Measurements from ENCODE around the gene LRFN3.
"Not testable (repeated sequence)": the region's sequence is repeated elsewhere in the genome, so short reads cannot be mapped to it uniquely, and the experiment has no call there.

LRFN3 gene

GRCh38 chr19:35908973-35909683 lies 27.0 kb upstream of the LRFN3 start:
- no peak overlapping the region for H3K23ac ChIP-seq (ENCODE audit: low read length)
- no peak overlapping the region for H4K12ac ChIP-seq (ENCODE audit: low read depth, low read length)
- no peak overlapping the region for H2BK12ac ChIP-seq (ENCODE audit: low read length)
- H3K36me3 ChIP-seq (ENCODE audit: control insufficient read depth in 1 of 2, insufficient read depth in 2 of 2, low read length in 2 of 2) = no peaks in the 10 kb centered on the region
- no peak overlapping the region for H3K4me3 ChIP-seq (ENCODE audit: low read depth, low read length)
- H4K8ac ChIP-seq (ENCODE audit: low read depth, low read length) = no peak overlapping the region
- no peak overlapping the region for H2AFZ ChIP-seq (ENCODE audit: insufficient read depth, low read length, poor library complexity)
- no peaks in the 10 kb centered on the region for H3K4me1 ChIP-seq (ENCODE audit: control insufficient read depth in 1 of 2, insufficient read depth in 2 of 2, low read length in 2 of 2)
- H3K4ac ChIP-seq (ENCODE audit: low read depth, low read length) = no peak overlapping the region
- H3K4me2 ChIP-seq (ENCODE audit: low read length) = no peak overlapping the region
- DNase-seq = peak; percentile 29 to 46
- H2BK5ac ChIP-seq (ENCODE audit: low read depth, low read length, poor library complexity) = no peak overlapping the region
- H2BK120ac ChIP-seq (ENCODE audit: insufficient read depth, low read length, poor library complexity) = no peak overlapping the region
- no peaks in the 10 kb centered on the region for H3K79me1 ChIP-seq (ENCODE audit: low read length)
- H3K27ac ChIP-seq (ENCODE audit: low read depth, low read length) = no peak overlapping the region
- no peaks in the 10 kb centered on the region for H3K9me3 ChIP-seq (ENCODE audit: insufficient read depth, low read depth, low read length)
- WGBS (ENCODE audit: extremely low coverage, insufficient coverage, insufficient read length) = no CpG with 5 or more reads among the region's 10 CpGs
- no peak overlapping the region for H3K18ac ChIP-seq (ENCODE audit: low read length)
- H3K79me2 ChIP-seq (ENCODE audit: control insufficient read depth, insufficient read depth, low read length, poor library complexity) = no peaks in the 10 kb centered on the region
- no peak overlapping the region for H3K9ac ChIP-seq (ENCODE audit: low read length)
- no peaks in the 10 kb centered on the region for H3K27me3 ChIP-seq (ENCODE audit: insufficient read depth, low read length)
- H3K14ac ChIP-seq (ENCODE audit: low read length) = no peak overlapping the region
- no peak overlapping the region for H4K91ac ChIP-seq (ENCODE audit: low read depth, low read length)
- H2AK5ac ChIP-seq (ENCODE audit: low read length) = no peak overlapping the region

GRCh38 chr19:35909684-35910035 lies 26.5 kb upstream of the LRFN3 start:
- H3K79me1 ChIP-seq (ENCODE audit: low read length) = no peaks in the 10 kb centered on the region
- H2AFZ ChIP-seq (ENCODE audit: insufficient read depth, low read length, poor library complexity) = no peak overlapping the region
- H3K27ac ChIP-seq (ENCODE audit: low read depth, low read length) = no peak overlapping the region
- no peak overlapping the region for H3K23ac ChIP-seq (ENCODE audit: low read length)
- H3K14ac ChIP-seq (ENCODE audit: low read length) = no peak overlapping the region
- H2BK5ac ChIP-seq (ENCODE audit: low read depth, low read length, poor library complexity) = no peak overlapping the region
- no peaks in the 10 kb centered on the region for H3K27me3 ChIP-seq (ENCODE audit: insufficient read depth, low read length)
- no peaks in the 10 kb centered on the region for H3K4me1 ChIP-seq (ENCODE audit: control insufficient read depth in 1 of 2, insufficient read depth in 2 of 2, low read length in 2 of 2)
- H3K18ac ChIP-seq (ENCODE audit: low read length) = no peak overlapping the region
- no peak overlapping the region for H2BK120ac ChIP-seq (ENCODE audit: insufficient read depth, low read length, poor library complexity)
- no peak overlapping the region for H2AK5ac ChIP-seq (ENCODE audit: low read length)
- H4K91ac ChIP-seq (ENCODE audit: low read depth, low read length) = no peak overlapping the region
- no peak overlapping the region for H3K9ac ChIP-seq (ENCODE audit: low read length)
- H4K12ac ChIP-seq (ENCODE audit: low read depth, low read length) = no peak overlapping the region
- H3K36me3 ChIP-seq (ENCODE audit: control insufficient read depth in 1 of 2, insufficient read depth in 2 of 2, low read length in 2 of 2) = no peaks in the 10 kb centered on the region
- H3K4me3 ChIP-seq (ENCODE audit: low read depth, low read length) = no peak overlapping the region
- no peak overlapping the region for H3K4me2 ChIP-seq (ENCODE audit: low read length)
- no peaks in the 10 kb centered on the region for H3K9me3 ChIP-seq (ENCODE audit: insufficient read depth, low read depth, low read length)
- no peak for DNase-seq
- no CpG with 5 or more reads among the region's 6 CpGs for WGBS (ENCODE audit: extremely low coverage, insufficient coverage, insufficient read length)
- H2BK12ac ChIP-seq (ENCODE audit: low read length) = no peak overlapping the region
- no peak overlapping the region for H3K4ac ChIP-seq (ENCODE audit: low read depth, low read length)
- H4K8ac ChIP-seq (ENCODE audit: low read depth, low read length) = no peak overlapping the region
- no peaks in the 10 kb centered on the region for H3K79me2 ChIP-seq (ENCODE audit: control insufficient read depth, insufficient read depth, low read length, poor library complexity)

GRCh38 chr19:35910355-35910754 lies 25.8 kb upstream of the LRFN3 start:
- H3K9me3 ChIP-seq (ENCODE audit: insufficient read depth, low read depth, low read length); H3K4me1 ChIP-seq (ENCODE audit: control insufficient read depth in 1 of 2, insufficient read depth in 2 of 2, low read length in 2 of 2); H3K9ac ChIP-seq (ENCODE audit: low read length); H2BK120ac ChIP-seq (ENCODE audit: insufficient read depth, low read length, poor library complexity); H3K27me3 ChIP-seq (ENCODE audit: insufficient read depth, low read length); H2BK5ac ChIP-seq (ENCODE audit: low read depth, low read length, poor library complexity); H2AFZ ChIP-seq (ENCODE audit: insufficient read depth, low read length, poor library complexity); H3K14ac ChIP-seq (ENCODE audit: low read length); H3K79me2 ChIP-seq (ENCODE audit: control insufficient read depth, insufficient read depth, low read length, poor library complexity); H4K91ac ChIP-seq (ENCODE audit: low read depth, low read length); H3K18ac ChIP-seq (ENCODE audit: low read length); H3K36me3 ChIP-seq (ENCODE audit: control insufficient read depth in 1 of 2, insufficient read depth in 2 of 2, low read length in 2 of 2); H3K4me3 ChIP-seq (ENCODE audit: low read depth, low read length); H3K4me2 ChIP-seq (ENCODE audit: low read length); H2BK12ac ChIP-seq (ENCODE audit: low read length); H4K12ac ChIP-seq (ENCODE audit: low read depth, low read length); DNase-seq; H3K23ac ChIP-seq (ENCODE audit: low read length); H4K8ac ChIP-seq (ENCODE audit: low read depth, low read length); H3K27ac ChIP-seq (ENCODE audit: low read depth, low read length); H2AK5ac ChIP-seq (ENCODE audit: low read length); H3K4ac ChIP-seq (ENCODE audit: low read depth, low read length); H3K79me1 ChIP-seq (ENCODE audit: low read length): not testable (repeated sequence)
- WGBS (ENCODE audit: extremely low coverage, insufficient coverage, insufficient read length) = no CpG with 5 or more reads among the region's 14 CpGs

GRCh38 chr19:35911173-35911572 lies 25.0 kb upstream of the LRFN3 start:
- Histone ChIP-seq H3K4ac (ENCODE audit: low read depth, low read length) (no peak overlapping the region), H3K79me2 (ENCODE audit: control insufficient read depth, insufficient read depth, low read length, poor library complexity) (no peaks in the 10 kb centered on the region), H3K9me3 (ENCODE audit: insufficient read depth, low read depth, low read length) (no peaks in the 10 kb centered on the region), H4K12ac (ENCODE audit: low read depth, low read length) (no peak overlapping the region), H3K27me3 (ENCODE audit: insufficient read depth, low read length) (no peaks in the 10 kb centered on the region), H3K23ac (ENCODE audit: low read length) (no peak overlapping the region), H3K9ac (ENCODE audit: low read length) (no peak overlapping the region), H4K91ac (ENCODE audit: low read depth, low read length) (no peak overlapping the region), H3K18ac (ENCODE audit: low read length) (no peak overlapping the region), H2BK12ac (ENCODE audit: low read length) (no peak overlapping the region), H2AFZ (ENCODE audit: insufficient read depth, low read length, poor library complexity) (no peak overlapping the region), H3K36me3 (ENCODE audit: control insufficient read depth in 1 of 2, insufficient read depth in 2 of 2, low read length in 2 of 2) (no peaks in the 10 kb centered on the region), H2BK120ac (ENCODE audit: insufficient read depth, low read length, poor library complexity) (no peak overlapping the region), H3K14ac (ENCODE audit: low read length) (no peak overlapping the region), H2AK5ac (ENCODE audit: low read length) (no peak overlapping the region), H2BK5ac (ENCODE audit: low read depth, low read length, poor library complexity) (no peak overlapping the region), H3K4me1 (ENCODE audit: control insufficient read depth in 1 of 2, insufficient read depth in 2 of 2, low read length in 2 of 2) (no peaks in the 10 kb centered on the region), H3K4me3 (ENCODE audit: low read depth, low read length) (no peak overlapping the region), H3K4me2 (ENCODE audit: low read length) (no peak overlapping the region), H4K8ac (ENCODE audit: low read depth, low read length) (no peak overlapping the region), H3K79me1 (ENCODE audit: low read length) (no peaks in the 10 kb centered on the region), H3K27ac (ENCODE audit: low read depth, low read length) (no peak overlapping the region)
- DNase-seq = no peak
- WGBS (ENCODE audit: extremely low coverage, insufficient coverage, insufficient read length) = no CpG with 5 or more reads among the region's 3 CpGs
